Measurements from ENCODE around the gene TMEM179B. TPM values are rescaled to one million over a fixed set of nuclear protein-coding genes. Genes with fewer than 3 reads are reported as not detected.

The TMEM179B gene
- total and polyA plus RNA-seq, 9 of the 15 experiments (the other 6 are each of a cell fraction or from before 2014, with no cell fraction given), result 27.7 to 105 (median 37.0) TPM

DNA sequence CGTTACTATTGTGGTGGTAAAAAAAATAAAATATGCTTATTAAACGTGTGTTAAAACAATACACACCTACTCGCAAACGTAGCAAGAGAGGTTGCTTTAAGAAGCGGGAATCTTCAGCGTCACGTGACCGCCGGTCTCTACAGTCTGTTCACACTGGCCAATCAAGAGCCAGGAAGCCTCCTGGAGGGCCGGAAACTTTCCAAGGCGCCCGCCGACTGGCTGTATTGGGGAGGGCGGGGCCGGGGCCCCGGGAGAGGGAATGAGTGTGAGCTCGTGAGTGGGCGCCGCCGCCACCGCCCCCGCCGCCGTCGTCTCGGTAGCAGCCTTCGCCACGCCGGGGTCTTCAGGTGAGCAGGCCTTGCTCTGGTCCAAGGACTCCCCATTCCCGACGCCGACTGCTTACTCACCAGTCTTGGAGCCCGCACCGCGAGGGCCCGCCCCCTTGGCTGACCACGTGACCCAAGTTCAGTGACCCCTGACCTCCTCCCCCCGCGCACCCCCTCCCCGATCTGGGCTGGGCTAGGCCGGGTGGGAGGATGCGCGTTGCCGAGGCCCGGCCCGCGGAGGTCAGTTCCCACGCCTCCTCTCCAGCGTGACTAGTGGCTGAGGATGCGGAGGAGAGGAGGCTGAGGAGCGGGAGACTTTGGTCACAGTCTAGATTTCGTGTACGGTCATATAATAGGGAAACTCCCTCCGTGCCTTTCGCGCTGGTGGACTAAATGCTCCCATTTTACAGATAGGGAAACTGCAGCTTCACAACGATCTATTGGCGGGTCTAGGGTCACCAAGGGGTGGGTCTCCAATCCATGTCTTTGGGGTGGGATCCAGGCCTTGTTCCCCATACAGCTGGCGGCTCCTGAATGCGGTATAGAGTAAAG, 15.8 kb upstream of the TMEM179B start, which contains the start of gene TAF6L (continued):
- TF ChIP-seq, protein P1, sequence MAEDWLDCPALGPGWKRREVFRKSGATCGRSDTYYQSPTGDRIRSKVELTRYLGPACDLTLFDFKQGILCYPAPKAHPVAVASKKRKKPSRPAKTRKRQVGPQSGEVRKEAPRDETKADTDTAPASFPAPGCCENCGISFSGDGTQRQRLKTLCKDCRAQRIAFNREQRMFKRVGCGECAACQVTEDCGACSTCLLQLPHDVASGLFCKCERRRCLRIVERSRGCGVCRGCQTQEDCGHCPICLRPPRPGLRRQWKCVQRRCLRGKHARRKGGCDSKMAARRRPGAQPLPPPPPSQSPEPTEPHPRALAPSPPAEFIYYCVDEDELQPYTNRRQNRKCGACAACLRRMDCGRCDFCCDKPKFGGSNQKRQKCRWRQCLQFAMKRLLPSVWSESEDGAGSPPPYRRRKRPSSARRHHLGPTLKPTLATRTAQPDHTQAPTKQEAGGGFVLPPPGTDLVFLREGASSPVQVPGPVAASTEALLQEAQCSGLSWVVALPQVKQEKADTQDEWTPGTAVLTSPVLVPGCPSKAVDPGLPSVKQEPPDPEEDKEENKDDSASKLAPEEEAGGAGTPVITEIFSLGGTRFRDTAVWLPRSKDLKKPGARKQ (CRISPR knock-in tag; IDR thresholded peaks at IDR 0.05), result no peak
- TF ChIP-seq CTBP1 (IDR thresholded peaks at IDR 0.05; ENCODE audit: borderline replicate concordance) (peak; percentile 87), FOXJ2 (tag; IDR thresholded peaks at IDR 0.05) (no peak), SLC30A9 (CRISPR knock-in tag; IDR thresholded peaks at IDR 0.05) (no peak), RBM22 (IDR thresholded peaks at IDR 0.05; ENCODE audit: low read depth, low read length, poor library complexity, severe bottlenecking) (no peak), KAT2B (IDR thresholded peaks at IDR 0.05; ENCODE audit: low read depth, low read length) (no peak), NR2C1 (IDR thresholded peaks at IDR 0.05) (peak; percentile 98), NR2C1 (tag; IDR thresholded peaks at IDR 0.05) (peak; percentile 98), RBM17 (IDR thresholded peaks at IDR 0.05; ENCODE audit: borderline replicate concordance, low read depth, low read length) (no peak), ARHGAP35 (IDR thresholded peaks at IDR 0.05; ENCODE audit: partially characterized antibody) (no peak), KAT7 (CRISPR knock-in tag; IDR thresholded peaks at IDR 0.05; ENCODE audit: borderline replicate concordance) (no peak; the same call in 1 of the 2 replicates), MTA1 (IDR thresholded peaks at IDR 0.05; ENCODE audit: borderline replicate concordance) (peak; percentile 76; the same call in 1 of the 2 replicates), ZNF830 (CRISPR knock-in tag; IDR thresholded peaks at IDR 0.05) (no peak)
- TF ChIP-seq, protein P2, sequence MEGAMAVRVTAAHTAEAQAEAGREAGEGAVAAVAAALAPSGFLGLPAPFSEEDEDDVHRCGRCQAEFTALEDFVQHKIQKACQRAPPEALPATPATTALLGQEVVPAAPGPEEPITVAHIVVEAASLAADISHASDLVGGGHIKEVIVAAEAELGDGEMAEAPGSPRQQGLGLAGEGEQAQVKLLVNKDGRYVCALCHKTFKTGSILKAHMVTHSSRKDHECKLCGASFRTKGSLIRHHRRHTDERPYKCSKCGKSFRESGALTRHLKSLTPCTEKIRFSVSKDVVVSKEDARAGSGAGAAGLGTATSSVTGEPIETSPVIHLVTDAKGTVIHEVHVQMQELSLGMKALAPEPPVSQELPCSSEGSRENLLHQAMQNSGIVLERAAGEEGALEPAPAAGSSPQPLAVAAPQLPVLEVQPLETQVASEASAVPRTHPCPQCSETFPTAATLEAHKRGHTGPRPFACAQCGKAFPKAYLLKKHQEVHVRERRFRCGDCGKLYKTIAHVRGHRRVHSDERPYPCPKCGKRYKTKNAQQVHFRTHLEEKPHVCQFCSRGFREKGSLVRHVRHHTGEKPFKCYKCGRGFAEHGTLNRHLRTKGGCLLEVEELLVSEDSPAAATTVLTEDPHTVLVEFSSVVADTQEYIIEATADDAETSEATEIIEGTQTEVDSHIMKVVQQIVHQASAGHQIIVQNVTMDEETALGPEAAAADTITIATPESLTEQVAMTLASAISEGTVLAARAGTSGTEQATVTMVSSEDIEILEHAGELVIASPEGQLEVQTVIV (CRISPR knock-in tag; IDR thresholded peaks at IDR 0.05; ENCODE audit: borderline replicate concordance), result no peak
- TF ChIP-seq, protein P3, sequence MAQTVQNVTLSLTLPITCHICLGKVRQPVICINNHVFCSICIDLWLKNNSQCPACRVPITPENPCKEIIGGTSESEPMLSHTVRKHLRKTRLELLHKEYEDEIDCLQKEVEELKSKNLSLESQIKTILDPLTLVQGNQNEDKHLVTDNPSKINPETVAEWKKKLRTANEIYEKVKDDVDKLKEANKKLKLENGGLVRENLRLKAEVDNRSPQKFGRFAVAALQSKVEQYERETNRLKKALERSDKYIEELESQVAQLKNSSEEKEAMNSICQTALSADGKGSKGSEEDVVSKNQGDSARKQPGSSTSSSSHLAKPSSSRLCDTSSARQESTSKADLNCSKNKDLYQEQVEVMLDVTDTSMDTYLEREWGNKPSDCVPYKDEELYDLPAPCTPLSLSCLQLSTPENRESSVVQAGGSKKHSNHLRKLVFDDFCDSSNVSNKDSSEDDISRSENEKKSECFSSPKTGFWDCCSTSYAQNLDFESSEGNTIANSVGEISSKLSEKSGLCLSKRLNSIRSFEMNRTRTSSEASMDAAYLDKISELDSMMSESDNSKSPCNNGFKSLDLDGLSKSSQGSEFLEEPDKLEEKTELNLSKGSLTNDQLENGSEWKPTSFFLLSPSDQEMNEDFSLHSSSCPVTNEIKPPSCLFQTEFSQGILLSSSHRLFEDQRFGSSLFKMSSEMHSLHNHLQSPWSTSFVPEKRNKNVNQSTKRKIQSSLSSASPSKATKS (CRISPR knock-in tag; IDR thresholded peaks at IDR 0.05), result no peak
- TF ChIP-seq, protein P4, sequence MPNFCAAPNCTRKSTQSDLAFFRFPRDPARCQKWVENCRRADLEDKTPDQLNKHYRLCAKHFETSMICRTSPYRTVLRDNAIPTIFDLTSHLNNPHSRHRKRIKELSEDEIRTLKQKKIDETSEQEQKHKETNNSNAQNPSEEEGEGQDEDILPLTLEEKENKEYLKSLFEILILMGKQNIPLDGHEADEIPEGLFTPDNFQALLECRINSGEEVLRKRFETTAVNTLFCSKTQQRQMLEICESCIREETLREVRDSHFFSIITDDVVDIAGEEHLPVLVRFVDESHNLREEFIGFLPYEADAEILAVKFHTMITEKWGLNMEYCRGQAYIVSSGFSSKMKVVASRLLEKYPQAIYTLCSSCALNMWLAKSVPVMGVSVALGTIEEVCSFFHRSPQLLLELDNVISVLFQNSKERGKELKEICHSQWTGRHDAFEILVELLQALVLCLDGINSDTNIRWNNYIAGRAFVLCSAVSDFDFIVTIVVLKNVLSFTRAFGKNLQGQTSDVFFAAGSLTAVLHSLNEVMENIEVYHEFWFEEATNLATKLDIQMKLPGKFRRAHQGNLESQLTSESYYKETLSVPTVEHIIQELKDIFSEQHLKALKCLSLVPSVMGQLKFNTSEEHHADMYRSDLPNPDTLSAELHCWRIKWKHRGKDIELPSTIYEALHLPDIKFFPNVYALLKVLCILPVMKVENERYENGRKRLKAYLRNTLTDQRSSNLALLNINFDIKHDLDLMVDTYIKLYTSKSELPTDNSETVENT (CRISPR knock-in tag; IDR thresholded peaks at IDR 0.05), result 0 out of 2 replicates have a peak, but pooled peaks have one; percentile 25
- TF ChIP-seq, protein P5, sequence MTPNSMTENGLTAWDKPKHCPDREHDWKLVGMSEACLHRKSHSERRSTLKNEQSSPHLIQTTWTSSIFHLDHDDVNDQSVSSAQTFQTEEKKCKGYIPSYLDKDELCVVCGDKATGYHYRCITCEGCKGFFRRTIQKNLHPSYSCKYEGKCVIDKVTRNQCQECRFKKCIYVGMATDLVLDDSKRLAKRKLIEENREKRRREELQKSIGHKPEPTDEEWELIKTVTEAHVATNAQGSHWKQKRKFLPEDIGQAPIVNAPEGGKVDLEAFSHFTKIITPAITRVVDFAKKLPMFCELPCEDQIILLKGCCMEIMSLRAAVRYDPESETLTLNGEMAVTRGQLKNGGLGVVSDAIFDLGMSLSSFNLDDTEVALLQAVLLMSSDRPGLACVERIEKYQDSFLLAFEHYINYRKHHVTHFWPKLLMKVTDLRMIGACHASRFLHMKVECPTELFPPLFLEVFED (CRISPR knock-in tag; conservative IDR thresholded peaks at IDR 0.05), result no peak
